Measurements from ENCODE around the gene CABLES1.
A peak's percentile ranks its signal among the peaks of the same experiment; 100 is the strongest.
"Not testable (repeated sequence)": the region's sequence is repeated elsewhere in the genome, so short reads cannot be mapped to it uniquely, and the experiment has no call there.

The CABLES1 gene, protein sequence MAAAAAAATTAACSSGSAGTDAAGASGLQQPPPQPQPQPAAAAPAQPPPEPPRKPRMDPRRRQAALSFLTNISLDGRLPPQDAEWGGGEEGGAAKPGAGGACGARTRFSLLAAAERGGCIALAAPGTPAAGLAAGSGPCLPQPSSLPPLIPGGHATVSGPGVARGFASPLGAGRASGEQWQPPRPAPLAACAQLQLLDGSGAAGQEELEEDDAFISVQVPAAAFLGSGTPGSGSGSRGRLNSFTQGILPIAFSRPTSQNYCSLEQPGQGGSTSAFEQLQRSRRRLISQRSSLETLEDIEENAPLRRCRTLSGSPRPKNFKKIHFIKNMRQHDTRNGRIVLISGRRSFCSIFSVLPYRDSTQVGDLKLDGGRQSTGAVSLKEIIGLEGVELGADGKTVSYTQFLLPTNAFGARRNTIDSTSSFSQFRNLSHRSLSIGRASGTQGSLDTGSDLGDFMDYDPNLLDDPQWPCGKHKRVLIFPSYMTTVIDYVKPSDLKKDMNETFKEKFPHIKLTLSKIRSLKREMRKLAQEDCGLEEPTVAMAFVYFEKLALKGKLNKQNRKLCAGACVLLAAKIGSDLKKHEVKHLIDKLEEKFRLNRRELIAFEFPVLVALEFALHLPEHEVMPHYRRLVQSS

DNA sequence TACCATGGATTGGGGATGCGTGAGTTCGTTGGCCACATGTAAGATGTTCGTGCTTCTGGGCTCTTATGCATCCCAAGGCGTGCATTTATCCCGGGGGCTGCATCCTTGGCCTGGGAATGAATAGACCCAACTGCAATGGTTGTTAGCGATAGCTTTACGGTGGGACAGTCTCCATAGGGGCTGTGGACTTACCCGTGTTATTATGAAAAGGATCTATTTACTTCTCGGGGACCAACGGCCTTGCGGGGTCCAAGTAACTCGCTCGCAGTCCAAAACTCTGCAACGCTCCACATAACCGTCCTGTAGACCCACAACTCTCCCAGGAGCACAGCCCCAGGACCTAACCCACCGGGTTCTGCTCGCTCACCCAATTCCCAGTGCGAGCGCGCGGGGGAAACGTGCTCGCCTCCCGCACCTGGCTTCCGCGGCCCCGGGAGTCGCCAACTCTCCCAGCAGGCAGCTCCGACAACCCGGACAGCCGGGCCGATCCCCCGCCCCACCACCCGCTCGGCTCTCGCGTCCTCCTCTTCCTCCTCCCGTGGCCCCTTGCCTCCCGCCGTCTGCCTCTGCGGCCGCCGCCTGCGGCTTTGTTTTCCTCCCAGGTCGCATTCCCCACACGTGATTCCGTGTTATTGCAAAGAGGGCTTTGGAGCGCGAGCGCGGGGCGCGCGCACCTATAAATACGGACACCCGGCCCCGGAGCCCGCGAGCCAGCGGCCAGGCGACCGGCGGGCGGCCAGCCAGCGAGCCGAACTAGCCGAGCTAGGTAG is at the start of gene CABLES1:
Gene CABLES1, plus strand, starts transcription at position 706 of the 770 bp plus-strand sequence. CDS start 278 bp downstream, outside the sequence.
- peak in 55 of 58 donors; percentile 16 to 82 (median 50) for DNase-seq

DNA sequence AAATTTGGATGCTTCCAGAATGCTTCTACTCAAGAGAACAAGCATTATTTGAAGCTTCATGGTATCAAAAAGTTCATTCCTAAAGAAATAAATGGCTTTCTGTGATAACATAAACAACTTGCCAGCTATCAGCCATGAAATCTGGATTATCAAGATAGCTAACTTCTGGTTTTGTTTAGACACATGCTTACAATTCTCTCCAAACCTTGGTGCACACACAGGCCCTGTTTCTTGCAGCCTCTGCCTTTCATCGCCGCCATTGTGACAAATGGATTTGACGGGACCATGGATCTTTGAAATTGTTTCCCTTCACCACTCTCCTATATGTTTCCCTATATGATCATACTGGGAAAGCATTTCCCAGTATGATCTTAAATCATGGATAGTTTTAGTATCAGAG is 47.9 kb upstream of the CABLES1 start:
- DNase-seq = no peak

DNA sequence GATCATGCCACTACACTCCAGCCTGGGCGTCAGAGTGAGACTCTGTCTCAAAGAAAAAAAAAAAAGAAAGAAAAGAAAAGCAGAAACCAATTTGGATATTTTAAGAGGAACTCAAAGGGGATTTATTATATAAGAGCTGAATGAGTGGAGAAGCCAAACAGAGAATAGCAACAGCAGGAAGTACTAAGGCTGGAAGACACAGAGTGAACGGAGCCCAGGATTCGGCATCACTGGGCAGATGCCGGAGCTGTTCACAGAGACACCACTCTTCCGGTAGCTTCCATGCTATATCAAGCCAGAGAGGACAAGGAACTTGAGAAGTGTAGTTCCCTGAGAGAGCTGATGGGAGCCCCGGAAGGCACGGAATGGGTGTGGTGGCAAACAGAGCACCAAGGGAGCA is 47.0 kb upstream of the CABLES1 start:
- peak in 4 of 58 donors; percentile 5 to 23 (median 6) for DNase-seq

DNA sequence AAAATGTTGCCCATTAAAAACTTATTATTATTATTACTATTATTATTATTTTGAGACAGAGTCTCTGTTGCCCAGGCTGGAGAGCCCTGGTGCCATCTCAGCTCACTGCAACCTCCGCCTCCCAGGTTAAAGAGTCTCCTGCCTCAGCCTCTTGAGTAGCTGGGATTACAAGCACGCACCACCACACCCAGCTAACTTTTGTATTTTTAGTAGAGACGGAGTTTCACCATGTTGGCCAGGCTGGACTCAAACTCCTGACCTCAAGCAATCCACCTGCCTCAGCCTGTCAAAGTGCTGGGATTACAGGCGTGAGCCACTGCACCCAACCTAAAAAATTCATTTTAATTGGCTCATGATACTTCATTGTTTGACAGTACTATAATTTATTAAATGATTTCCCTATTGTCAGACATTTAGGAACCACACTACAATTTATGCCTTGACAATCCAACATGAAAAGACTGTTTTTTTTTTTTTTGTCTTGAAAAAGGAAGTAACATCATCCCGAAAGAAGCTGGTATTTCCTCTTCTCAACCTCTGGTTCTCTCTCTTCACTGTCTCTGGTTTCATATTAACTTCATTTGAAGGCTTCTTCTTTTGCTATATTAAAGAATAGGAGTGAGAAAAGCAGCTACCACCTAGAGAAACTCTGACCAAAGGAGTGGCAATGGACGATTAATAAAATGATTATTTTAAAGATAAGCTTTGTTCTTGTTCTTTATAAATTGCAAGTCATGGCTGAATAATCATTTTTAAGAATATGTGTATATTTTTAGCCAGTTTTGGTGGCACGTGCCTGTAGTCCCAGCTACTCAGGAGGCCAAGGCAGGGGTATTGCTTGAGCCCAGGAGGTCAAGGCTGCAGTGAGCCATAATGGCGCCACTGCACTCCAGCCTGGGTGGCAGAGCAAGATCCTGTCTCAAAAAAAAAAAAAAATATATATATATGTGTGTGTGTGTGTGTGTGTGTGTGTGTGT is 44.0 kb upstream of the CABLES1 start:
- DNase-seq = not testable (repeated sequence)

DNA sequence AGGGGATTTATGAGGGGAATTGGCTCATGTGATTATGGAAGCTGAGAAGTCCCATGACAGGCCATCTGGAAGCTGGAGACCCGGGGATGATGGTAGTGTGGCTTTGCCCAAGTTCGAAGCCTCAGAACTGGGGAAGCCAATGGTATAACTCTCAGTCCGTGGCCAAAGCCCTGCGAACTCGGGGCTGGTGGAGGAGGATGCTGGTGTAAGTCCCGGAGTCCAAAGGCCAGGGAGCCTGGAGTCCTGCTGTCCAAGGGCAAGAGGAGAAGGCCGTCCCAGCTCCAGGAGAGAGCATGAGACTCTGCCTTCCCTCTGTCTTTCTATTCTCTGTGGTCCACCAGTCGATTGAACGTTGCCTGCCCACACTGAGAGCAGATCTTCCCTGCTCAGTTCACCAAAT is 43.2 kb upstream of the CABLES1 start:
- DNase-seq = no peak

DNA sequence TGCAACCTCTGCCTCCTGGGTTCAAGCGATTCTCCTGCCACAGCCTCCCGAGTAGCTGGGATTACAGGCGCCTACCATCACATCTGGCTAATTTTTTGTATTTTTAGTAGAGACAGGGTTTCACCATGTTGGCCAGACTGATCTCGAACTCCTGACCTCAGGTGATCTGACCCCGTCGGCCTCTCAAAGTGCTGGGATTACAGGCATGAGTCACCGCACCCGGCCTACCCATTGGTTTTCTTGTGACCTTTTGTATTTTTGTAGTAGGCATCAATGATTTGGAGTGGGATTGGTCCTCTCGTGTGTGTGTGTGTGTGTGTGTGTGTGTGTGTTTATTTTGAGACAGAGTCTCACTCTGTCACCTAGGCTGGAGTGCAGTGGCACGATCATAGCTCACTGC is 42.2 kb upstream of the CABLES1 start:
- not testable (repeated sequence) for DNase-seq

DNA sequence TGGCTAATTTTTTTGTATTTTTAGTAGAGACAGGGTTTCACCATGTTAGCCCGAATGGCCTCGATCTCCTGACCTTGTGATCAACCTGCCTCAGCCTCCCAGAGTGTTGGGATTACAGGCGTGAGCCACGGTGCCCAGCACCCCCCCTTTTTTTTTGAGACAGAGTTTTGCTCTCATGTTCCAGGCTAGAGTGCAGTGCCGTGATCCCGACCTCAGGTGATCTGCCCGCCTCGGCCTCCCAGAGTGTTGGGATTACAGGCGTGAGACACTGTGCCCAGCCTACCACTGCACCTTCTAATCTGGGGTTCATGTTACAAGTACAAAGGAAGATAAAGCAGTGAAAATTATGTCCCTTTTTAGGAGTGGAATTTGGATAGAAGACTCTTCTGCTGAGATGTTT is 41.5 kb upstream of the CABLES1 start:
- DNase-seq = no peak

DNA sequence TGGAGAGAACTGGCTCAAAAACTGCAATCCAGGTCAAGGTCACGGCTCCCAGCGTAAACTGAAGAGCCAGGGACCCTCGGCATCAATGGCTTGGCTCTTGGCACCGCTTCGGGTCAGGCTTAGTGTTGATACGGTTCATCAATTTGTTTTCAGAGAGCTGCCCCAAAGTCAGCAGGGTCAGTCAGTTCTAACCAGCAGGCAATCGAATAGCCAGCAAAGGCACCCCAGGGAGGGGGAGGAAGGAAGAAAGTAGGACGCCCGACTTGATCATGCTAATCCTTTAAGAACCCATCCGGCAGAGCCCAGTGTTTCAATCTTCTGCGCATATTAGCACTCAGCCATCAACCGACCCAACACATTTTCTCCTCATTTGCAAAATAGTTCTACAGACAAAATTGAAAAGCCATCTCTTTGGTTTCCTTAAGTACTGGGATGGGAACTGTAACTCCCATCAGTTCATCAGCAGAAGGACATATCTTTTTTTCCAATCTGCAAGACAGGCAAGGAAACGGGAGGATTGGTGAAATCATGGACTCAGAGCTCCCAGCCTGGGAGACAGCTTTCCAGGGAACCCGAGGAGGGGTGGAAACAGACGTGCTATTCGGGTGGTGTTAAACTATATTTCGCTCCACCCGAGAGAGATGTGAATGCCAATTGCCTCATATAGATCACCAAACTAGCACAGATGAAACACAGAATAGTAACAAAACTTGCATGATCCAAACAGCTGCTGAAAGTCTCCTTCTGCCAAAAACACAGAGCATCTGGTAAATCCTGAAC is 40.7 kb upstream of the CABLES1 start:
- DNase-seq = peak in 5 of 58 donors; percentile 10 to 51 (median 23)

DNA sequence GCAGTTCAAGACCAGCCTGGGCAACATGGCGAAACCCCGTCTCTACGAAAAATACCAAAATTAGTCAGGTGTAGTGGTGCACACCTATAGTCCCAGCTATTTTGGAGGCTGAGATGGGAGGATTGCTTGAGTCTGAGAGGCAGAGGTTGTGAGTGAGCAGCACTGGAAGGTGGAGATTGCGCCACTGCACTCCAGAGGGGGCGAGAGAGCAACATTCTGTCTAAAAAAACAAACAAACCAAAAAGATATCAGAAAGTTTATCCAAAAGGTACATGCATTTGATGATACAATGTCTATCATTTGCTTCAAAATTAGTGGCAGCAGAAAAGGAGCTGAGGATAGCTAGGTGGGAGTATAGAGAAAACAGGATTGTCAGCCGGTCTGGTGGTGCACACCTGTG is 39.8 kb upstream of the CABLES1 start:
- no peak for DNase-seq

DNA sequence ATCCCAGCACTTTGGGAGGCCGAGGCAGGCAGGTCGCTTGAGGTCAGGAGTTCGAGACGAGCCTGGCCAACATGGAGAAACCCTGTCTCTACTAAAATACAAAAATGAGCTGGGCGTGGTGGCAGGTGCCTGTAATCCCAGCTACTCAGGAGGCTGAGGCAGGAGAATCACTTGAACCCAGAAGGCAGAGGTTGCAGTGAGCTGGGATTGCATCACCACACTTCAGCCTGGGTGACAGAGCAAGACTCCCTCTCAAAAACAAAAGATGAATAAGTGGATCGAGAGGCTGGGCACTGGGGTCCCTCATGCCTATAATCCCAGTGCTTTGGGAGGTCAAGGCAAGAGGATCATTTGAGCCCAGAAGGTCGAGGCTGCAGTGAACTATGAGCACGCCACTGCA is 38.3 kb upstream of the CABLES1 start:
- not testable (repeated sequence) for DNase-seq

DNA sequence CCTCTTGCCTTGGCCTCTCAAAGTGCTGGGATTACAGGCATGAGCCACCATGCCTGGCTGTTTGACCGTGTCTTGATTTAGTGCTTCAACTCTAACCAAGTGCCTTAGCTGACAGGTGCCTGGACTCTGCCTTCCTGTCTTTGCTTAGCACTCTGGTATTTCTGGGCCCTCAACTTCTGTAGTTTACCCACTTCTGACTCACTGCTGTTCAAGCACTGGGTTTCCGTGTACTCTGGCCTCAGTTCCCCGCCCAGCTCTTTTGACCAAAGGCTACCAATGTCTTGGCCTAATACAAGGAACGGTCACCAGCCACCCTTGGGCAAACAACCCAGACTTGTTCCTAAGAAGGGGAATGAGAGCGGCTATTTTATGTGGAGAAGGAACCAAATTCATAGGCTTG is 35.7 kb upstream of the CABLES1 start:
- no peak for DNase-seq

DNA sequence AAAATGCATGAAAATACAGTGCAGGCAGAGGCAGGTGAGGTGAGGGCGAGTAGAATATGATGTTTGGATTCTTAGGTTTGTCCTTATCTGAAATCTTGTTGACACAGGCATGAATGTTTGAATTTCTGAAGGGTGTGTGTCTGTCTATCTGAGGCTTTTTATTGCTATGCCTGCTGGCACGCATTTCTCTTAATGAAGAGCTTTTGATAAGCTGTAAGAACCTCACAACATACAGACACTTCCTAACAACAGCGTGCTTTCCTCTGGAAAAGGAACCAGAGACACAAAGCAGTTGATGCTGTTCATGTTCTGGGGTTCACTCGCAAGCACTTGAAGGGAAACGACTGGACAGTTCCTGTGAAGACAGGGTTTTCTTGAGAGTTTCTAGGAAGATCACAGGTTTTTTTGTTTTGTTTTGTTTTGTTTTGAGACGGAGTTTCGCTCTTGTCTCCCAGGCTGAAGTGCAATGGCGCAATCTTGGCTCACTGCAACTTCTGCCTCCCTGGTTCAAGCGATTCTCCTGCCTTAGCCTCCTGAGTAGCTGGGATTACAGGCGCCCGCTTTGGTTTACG is 33.3 kb upstream of the CABLES1 start:
- no peak for DNase-seq

DNA sequence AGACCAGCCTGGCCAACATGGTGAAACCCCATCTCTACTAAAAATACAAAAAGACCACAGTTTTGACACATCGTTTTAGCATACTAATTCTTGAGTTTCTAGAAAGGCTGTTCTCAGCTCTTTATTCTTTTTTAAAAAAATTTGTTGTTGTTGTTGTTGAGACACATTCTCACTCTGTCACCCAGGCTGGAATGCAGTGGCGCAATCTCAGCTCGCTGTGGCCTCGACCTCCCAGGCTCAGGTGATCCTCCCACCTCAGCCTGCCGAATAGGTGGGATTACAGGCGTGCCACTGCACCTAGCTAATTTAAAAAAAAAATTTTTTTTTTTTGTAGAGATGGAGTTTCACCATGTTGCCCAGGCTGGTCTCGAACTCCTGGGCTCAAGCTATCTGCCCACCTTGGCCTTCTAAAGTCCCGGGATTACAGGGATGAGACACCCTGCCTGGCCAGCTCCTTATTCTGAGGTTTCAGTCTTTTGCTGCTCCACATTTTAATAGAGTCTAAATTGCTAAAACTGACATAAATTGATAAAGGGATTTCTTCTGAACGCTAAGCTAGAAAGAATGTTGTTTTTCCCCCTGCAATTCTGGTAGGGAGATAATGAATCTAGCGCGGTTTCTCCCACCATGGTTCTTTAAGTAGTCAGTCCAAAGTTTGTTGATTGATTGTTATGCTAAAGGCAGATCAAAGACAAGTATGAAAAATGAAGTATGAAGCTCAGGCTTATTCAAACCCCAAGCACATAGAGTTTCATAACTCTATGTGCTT is 32.6 kb upstream of the CABLES1 start:
- DNase-seq = no peak

DNA sequence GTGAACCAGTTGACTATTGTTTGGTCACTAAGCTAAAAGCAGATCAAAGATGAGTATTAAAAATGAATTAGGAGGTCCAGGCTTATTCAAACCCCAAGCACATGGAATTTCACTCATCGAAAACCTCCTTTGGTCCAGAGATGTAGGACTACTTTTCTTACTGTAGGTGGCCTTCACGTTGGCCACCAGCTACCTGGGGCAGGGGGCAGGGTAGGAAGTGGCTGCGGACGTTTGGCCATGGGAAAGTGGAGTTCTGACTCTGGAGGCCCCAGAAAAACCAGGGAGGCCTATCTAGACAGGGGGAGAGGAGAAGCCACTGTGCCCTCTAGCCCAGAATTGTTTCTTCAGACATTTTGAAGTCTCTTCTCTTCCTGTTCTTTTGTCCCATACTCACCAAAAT is 31.8 kb upstream of the CABLES1 start:
- DNase-seq = no peak

DNA sequence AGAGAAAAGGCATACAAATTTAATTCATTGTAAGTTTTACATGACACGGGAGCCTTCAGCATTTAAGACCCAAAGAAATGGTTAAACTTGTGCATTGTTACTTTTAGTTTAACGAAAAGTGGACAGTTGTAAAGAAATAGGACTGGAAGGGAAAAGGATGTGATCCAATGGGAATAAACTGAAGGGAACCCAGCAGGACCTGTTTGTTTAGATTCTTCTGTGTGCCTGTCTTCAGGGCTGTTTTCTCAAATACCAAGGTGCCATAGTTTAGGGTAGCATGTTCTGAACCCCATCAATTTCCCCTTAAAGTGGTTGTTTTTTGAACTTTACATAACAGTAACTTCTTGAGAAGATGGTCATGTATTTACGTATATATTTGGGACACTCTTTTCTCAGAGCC is 30.3 kb upstream of the CABLES1 start:
- no peak for DNase-seq

DNA sequence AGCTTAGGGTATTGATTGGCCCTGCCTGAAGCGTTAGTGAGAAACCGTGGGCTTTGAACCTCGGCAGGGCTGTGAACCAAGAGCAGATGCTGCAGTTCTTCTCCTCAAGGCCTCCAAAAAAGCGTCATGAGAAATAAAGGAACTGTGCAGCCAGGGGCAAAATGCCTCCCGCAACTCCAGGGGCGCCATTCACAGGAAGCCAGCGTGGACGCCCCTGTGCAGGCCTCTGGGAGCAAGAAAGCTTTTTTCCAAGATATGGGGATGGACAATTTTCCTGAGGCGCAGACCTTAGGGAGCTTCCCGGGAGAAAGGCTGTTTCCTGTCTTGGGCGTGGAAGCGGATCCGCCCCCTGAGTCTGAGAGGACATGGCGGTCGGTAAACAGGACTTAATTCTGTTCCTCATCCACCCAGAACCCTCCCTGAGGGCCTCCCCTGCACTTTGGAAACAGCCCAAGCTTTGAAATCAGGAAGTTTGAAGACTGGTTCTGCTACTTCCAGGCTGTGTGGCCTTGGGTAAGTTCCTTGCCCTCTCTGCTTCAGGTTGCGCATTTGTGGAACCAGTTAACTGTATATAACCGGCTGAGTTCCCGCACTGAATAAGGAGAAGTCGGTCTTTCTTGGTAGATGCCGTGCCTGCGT is 29.6 kb upstream of the CABLES1 start:
- DNase-seq = no peak

DNA sequence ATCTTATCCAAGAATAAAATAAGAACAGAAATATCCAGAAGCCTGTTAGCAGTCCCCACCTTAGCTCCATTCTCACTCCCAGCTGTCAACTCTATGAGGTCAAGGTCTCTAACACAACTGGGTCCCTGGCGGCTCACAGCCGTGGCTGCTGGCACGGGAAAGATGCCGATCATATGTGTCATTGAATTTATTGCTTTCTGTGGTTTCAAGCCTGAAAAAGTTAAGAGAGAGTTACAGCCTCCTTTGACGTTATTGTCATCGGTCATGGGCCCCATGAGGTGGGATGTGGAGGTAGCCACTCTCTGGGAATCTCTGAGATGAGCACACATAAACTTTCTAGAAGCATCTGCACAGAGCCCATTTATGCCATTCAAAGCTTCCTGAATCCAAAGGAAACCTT is 28.7 kb upstream of the CABLES1 start:
- DNase-seq = no peak

DNA sequence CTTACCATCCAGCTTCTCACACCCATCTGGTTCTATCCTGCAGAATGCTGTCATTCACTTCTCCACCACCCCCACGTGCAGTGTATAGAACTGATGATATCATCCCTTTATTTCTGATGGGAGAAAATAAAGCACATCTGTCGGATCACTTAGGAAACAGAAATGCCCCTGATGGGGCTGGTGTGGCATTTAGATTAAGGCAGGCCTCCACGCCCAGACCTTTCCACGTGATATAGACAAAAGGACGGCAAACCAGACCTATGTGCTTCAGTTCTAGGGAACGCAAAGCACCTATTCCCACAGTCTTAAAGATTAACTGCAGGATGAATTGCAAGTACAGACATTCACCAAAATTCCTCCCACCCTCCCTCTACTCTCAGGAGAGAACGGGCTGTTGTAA is 27.6 kb upstream of the CABLES1 start:
- DNase-seq = no peak
